ENCODE data around the gene ANLN.
"Not testable (repeated sequence)": the region's sequence is repeated elsewhere in the genome, so short reads cannot be mapped to it uniquely, and the experiment has no call there.

Gene ANLN

GRCh38 chr7:36472141-36472729, 82.6 kb downstream of the ANLN start:
- no peak for DNase-seq

GRCh38 chr7:36473454-36474282, 84.0 kb downstream of the ANLN start:
- DNase-seq = no peak

- DNase-seq = no peak
Measured at GRCh38 chr7:36474283-36475010, 84.8 kb downstream of the ANLN start.

GRCh38 chr7:36475011-36475342, 85.3 kb downstream of the ANLN start:
- no peak for DNase-seq

- DNase-seq = no peak
Measured at GRCh38 chr7:36475381-36475780, 85.7 kb downstream of the ANLN start.

- DNase-seq = no peak
Measured at GRCh38 chr7:36478745-36479144, 89.1 kb downstream of the ANLN start.

GRCh38 chr7:36483853-36484252, 94.2 kb downstream of the ANLN start:
- not testable (repeated sequence) for DNase-seq

- DNase-seq = no peak
Measured at GRCh38 chr7:36484265-36484664, 94.6 kb downstream of the ANLN start.

GRCh38 chr7:36486336-36486735, 96.7 kb downstream of the ANLN start:
- no peak for DNase-seq

- DNase-seq = no peak
Measured at GRCh38 chr7:36487756-36488336, 98.2 kb downstream of the ANLN start.

GRCh38 chr7:36488672-36489071, 99.0 kb downstream of the ANLN start:
- not testable (repeated sequence) for DNase-seq

- DNase-seq = no peak
Measured at GRCh38 chr7:36490419-36490830, 100.8 kb downstream of the ANLN start.

GRCh38 chr7:36491317-36491716, 101.7 kb downstream of the ANLN start:
- DNase-seq = no peak

GRCh38 chr7:36496576-36496975, 106.9 kb downstream of the ANLN start:
- no peak for DNase-seq

GRCh38 chr7:36497176-36497575, 107.5 kb downstream of the ANLN start:
- not testable (repeated sequence) for DNase-seq

- no peak for DNase-seq
Measured at GRCh38 chr7:36497775-36498174, 108.1 kb downstream of the ANLN start.

All from T-helper 9 cell (primary cell).